GM19351 (cell line): ENCODE data around the gene TBC1D26.
"Not testable (repeated sequence)": the region's sequence is repeated elsewhere in the genome, so short reads cannot be mapped to it uniquely, and the experiment has no call there.

Experiments used
- ATAC-seq: cut with Tn5 transposase; IDR thresholded peaks from one replicate; pipeline ENCODE4 v1.9.1; 2021; ENCODE audit warnings: mild to moderate bottlenecking, moderate library complexity; ENCODE audit not compliant: unreplicated experiment

Gene TBC1D26

DNA sequence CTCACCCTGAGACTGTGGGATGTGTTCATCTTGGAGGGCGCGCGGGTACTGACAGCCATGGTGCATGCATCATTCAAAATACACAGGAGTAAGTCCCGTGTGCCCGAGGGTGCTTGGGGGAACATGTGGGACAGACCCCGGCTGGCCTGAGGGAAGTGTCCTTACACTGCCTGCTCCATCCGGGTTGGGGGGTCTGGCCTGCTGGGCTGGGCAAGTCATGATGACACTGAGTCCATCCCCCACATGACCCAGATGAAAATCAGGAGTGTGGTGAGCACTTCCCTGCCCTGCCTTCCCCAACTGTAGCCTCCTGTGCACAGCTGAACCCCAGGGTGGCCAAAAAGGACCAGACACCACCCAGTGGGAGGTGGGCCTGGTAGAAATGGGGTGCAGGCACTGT lies 10.8 kb downstream of the TBC1D26 start:
- no peak for ATAC-seq

GRCh38 chr17:15744074-15744676 lies 12.1 kb downstream of the TBC1D26 start:
- no peak for ATAC-seq

DNA sequence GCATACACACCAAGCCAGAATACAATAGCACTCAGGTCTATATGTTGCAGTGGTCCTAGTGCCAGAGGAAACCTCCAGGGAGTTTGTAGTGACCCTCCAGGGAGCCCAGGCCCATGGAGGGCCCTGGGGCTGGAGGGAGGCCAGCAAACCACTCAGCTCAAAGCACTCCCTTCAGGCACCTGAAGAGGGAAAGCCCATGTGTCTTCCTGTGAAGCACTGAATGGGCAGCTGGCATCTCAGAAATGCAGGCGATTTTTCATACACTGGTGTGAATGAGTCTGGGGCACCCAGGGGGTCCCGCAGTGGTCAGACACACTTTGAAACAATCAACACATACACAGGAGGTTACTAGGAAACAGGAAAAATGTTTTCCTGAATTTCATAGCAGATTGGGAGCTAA lies 12.8 kb downstream of the TBC1D26 start:
- ATAC-seq, result no peak

DNA sequence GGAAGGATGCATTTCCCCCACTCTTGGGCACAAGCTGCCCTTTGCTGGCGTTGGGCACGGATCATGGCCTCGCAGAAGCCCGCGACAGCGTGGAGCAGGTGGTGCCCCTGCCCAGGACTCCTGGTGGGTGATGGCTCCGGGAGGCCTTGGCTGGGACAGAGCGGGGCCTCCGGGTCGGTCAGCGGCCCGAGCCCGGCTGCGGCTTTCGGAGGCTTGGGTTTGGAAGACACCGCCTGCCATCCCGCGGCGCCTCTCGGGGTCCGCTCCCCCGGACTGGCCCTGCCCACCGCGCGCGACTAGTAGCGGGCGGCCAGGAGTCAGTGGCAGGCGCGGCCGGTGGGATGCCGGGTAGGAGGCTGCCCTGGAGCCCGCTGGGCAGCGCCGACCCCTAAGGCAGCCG lies 17.3 kb downstream of the TBC1D26 start:
- not testable (repeated sequence) for ATAC-seq

DNA sequence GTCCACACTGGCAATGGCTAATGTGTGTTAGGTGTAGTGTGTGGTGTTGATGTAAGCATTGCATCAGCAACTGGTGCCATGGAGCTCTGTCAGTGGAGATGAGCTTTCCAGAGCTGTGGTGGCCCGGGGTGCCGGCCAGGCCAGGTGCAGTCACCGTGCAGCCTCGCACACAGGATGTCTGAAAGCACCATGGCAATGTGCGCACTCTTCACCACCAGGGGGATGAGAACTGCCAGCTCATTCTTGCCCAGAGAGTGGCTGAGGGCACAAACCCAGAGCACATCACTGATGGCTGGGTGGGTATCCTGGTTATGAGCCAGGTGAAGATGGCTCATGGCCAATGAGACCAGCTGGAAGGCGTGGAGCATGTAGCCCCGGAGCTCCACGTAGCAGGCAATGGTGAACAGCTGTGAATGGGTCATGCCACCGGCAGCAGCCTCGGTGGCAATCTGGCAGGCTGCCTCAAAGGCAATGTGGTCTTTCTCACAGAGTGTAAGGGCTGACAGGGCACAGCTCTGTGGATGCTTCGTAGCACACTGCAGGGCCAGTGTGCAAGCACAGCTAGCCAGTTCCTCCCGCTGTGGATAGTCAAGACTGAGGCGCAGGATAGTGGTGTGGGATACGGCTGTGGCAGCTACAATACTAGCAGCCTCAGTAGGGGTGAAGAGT lies 36.9 kb downstream of the TBC1D26 start:
- not testable (repeated sequence) for ATAC-seq

GRCh38 chr17:15770679-15771078 lies 38.6 kb downstream of the TBC1D26 start:
- ATAC-seq, result not testable (repeated sequence)

- no peak for ATAC-seq
These were observed 44.8 kb downstream of the TBC1D26 start for GRCh38 chr17:15776871-15777270.

DNA sequence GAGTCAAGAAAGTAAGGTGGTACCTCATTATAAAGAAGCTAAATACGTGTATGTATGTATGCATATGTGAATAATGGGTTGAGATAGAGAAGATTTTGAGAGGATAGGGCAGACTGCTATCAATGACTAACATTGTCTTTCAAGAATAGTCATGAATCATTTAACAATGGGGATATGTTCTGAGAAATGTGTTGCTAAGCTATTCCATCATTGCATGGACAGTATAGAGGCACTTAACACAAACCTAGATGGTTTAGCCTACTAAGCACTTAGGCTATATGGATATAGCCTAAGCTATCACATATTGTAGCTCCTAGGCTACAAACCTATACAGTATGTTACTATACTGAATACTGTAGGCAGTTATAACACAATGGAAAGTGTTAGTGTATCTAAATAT lies 45.2 kb downstream of the TBC1D26 start:
- no peak for ATAC-seq

DNA sequence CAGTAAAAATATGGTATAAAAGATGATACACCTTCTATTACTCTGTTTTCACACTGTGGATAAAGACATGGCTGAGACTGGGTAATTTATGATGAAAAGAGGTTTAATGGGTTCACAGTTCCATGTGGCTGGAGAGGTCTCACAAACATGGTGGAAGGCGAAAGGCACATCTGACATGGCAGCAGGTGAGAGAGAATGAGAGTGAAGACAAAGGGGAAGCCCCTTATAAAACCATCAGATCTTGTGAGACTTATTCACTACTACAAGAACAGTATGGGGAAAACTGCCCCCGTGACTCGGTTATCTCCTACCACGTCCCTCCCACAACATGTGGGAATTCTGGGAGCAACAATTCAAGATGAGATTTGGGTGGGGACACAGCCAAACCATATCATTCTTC lies 45.6 kb downstream of the TBC1D26 start:
- ATAC-seq, result no peak

GRCh38 chr17:15779119-15779518 lies 47.0 kb downstream of the TBC1D26 start:
- ATAC-seq, result no peak

DNA sequence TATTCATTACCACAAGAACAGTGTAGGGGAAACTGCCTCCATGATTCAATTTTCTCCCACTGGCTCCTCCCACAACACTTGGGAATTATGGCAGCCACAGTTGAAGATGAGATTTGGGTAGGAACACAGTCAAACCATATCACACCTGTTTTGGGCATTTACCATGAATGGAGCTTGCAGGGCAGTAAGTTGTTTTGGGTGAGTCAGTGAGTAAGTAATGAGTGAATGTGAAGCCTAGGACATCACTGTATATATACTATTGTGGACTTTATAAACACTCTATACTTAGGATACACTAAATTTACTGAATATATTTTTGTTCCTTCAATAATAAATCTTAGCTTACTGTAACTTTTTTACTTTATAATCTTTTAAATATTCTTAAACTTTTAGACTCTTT lies 48.1 kb downstream of the TBC1D26 start:
- no peak for ATAC-seq

GRCh38 chr17:15782866-15783265 lies 50.8 kb downstream of the TBC1D26 start:
- no peak for ATAC-seq

GRCh38 chr17:15783461-15783860 lies 51.4 kb downstream of the TBC1D26 start:
- no peak for ATAC-seq

DNA sequence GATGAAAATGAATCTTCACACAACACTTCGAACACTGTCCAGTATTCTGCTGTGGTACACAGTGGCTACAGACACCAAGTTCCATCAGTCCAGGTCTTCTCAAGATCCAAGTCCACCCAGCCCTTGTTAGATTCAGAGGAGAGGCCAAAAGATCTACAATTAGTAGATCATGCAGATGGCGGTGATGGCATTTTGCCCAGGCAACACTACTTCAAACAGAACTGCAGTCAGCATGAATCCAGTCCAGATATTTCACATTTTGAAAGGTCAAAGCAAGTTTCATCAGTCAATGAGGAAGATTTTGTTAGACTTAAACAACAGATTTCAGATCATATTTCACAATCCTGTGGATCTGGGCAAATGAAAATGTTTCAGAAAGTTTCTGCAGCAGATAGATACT lies 52.3 kb downstream of the TBC1D26 start:
- not testable (repeated sequence) for ATAC-seq

GRCh38 chr17:15787363-15788075 lies 55.4 kb downstream of the TBC1D26 start:
- ATAC-seq, result not testable (repeated sequence)

DNA sequence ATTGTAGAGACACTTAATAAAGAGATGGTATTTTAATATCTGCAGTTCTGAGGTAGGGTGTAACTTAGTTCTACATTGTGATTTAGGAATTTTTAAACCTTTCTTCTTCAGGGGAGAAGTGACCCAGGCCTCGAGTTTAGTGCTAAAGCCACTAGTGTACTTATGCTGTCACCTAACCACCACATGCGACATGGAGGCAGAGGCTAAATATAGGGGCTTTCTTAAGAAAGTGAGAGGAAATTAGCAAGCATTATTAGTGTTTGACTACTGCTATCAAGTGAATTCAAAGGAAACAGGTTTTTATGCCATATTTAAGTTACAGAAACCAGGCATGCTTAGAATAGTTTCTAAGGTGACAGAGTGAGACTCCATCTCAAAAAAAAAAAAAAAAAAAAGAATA lies 56.3 kb downstream of the TBC1D26 start:
- not testable (repeated sequence) for ATAC-seq
